HepG2 (cell line): ENCODE measurements around the gene BMP2K. TPM values are rescaled to one million over a fixed set of nuclear protein-coding genes. Genes with fewer than 3 reads are reported as not detected.

Source experiments
- microRNA-seq: library from miRNA; unstranded; fragments of <30 nt; microRNA quantifications from one replicate; pipeline ENCODE4, GENCODE V29; 2020
- polyA plus RNA-seq, 8 experiments: library from polyadenylated mRNA; depleted of rRNA in 3 of 8; stranded (reverse) in 7 of 8; unstranded in 1 of 8; fragments of >200 nt; fragmentation: Illumina TruSeq in 4 of 8; extraction: Trizol in 4 of 8; gene quantifications; 2 replicates each; pipeline versions ENCODE4 v1.2.1 to v1.2.3, GENCODE V29; 2011 to 2016; ENCODE audit warnings: low read depth in 4 of 8, missing spikeins in 1 of 8, mixed read lengths in 1 of 8; ENCODE audit not compliant: insufficient read depth in 1 of 8
- small RNA-seq, 3 experiments: library from RNA; depleted of rRNA; stranded (forward); fragments of <200 nt; gene quantifications; one replicate each; pipeline ENCODE3, GENCODE V24; 2012; ENCODE audit warnings: low read depth in 2 of 3, low replicate concordance in 1 of 3; ENCODE audit not compliant: insufficient read length in 3 of 3, insufficient read depth in 2 of 3
- total RNA-seq, 5 experiments: library from RNA; depleted of rRNA; stranded (reverse); fragments of >200 nt; fragmentation: Illumina TruSeq; extraction: Trizol; gene quantifications; 2 replicates each; pipeline ENCODE4 v1.2.3, GENCODE V29; 2016; ENCODE audit warnings: low read depth in 1 of 5

Gene BMP2K
- total and polyA plus RNA-seq, 2 of the 13 experiments (the other 11 are each of a cell fraction or from before 2014, with no cell fraction given) = 8.6 to 15.2 TPM

Small RNA genes lying within 50 kb of the gene (microRNA-seq; reads per million reads assigned to microRNA genes)
- not detected for gene MIR5096

Small RNA genes lying within 50 kb of the gene (small RNA-seq; reads per million reads assigned to genes)
- gene AC098818.1 (0 reads per million in 3 experiments), gene MIR5096 (0 reads per million in 3 experiments), gene RN7SL127P (0 reads per million in 3 experiments)

Other genes starting within 250 kb of the BMP2K start
- gene ANXA3, start 224.6 kb upstream of the BMP2K start, total RNA-seq (2016; rRNA removed; fragmentation: Illumina TruSeq; extraction: Trizol) = 6.5 and 8.2 TPM in 2 replicates
- 6.9 and 8.1 TPM in 2 replicates for gene ANXA3, start 224.6 kb upstream of the BMP2K start, polyA plus RNA-seq (2011; rRNA removed)
- 9.3 and 9.9 TPM in 2 replicates for gene PAQR3, start 163.1 kb downstream of the BMP2K start, total RNA-seq (2016; rRNA removed; fragmentation: Illumina TruSeq; extraction: Trizol)
- gene PAQR3, start 163.1 kb downstream of the BMP2K start, polyA plus RNA-seq (2011; rRNA removed) = 12.1 and 13.6 TPM in 2 replicates